HEK293 (cell line): ENCODE data around the gene MAPK12.

Experiments
- CTCF ChIA-PET: fragments of 350-600 bp; formaldehyde crosslinking; extraction: SDS; loops from one replicate; lab custom pipeline; 2021; ENCODE audit warnings: antibody characterized with exemption; lab: Yijun Ruan, JAX
- POLR2A ChIA-PET: fragments of 300-600 bp; formaldehyde crosslinking; extraction: SDS; loops from one replicate; lab custom pipeline; 2020; ENCODE audit warnings: antibody characterized with exemption, inconsistent platforms; lab: Yijun Ruan, JAX
- H3K27ac ChIP-seq: fragments of 200-500 bp; sonication (Bioruptor generic); 2 replicates; pipeline ENCODE4 v1.5.1; 2014; ENCODE audit warnings: low read depth, low read length, control low read depth, inconsistent platforms; ENCODE audit errors: extremely low read depth
- H3K36me3 ChIP-seq, 2 experiments: fragments of 200-500 bp in 1 of 2; sonication (Bioruptor generic) in 1 of 2; 1 replicate in 1 of 2; 2 replicates in 1 of 2; pipeline ENCODE4 v1.5.1; 2014 to 2017; ENCODE audit warnings: inconsistent platforms in 2 of 2, low read length in 2 of 2; ENCODE audit not compliant: control insufficient read depth in 2 of 2, insufficient read depth in 1 of 2
- H3K4me1 ChIP-seq: fragments of 200-500 bp; sonication (Bioruptor generic); 2 replicates; pipeline ENCODE4 v1.5.1; 2014; ENCODE audit warnings: mild to moderate bottlenecking, low read length, inconsistent platforms; ENCODE audit not compliant: control insufficient read depth, insufficient read depth
- H3K4me3 ChIP-seq: 2 replicates; pipeline ENCODE4 v1.5.1; 2011; ENCODE audit warnings: low read depth, mild to moderate bottlenecking, control low read depth, low read length, moderate library complexity
- H3K9me3 ChIP-seq: fragments of 200-500 bp; sonication (Bioruptor generic); 2 replicates; pipeline ENCODE4 v1.5.1; 2014; ENCODE audit warnings: low read depth, low read length, inconsistent platforms; ENCODE audit not compliant: control insufficient read depth, insufficient read depth
- FEZF1 ChIP-seq: fragments of 450-650 bp; formaldehyde crosslinking; IDR thresholded peaks from 2 replicates; pipeline ENCODE4 v1.5.1; 2016; ENCODE audit warnings: missing biosample characterization, missing genetic modification characterization
- KLF7 ChIP-seq: fragments of 450-650 bp; formaldehyde crosslinking; IDR thresholded peaks from 2 replicates; pipeline ENCODE4 v1.5.1; 2016; ENCODE audit warnings: missing biosample characterization, missing genetic modification characterization, borderline replicate concordance
- RBAK ChIP-seq: fragments of 450-650 bp; formaldehyde crosslinking; IDR thresholded peaks from 2 replicates; pipeline ENCODE4 v1.5.1; 2016; ENCODE audit warnings: missing biosample characterization, missing genetic modification characterization
- SP2 ChIP-seq: fragments of 450-650 bp; formaldehyde crosslinking; IDR thresholded peaks from 2 replicates; pipeline ENCODE4 v1.5.1; 2016; ENCODE audit warnings: missing biosample characterization, missing genetic modification characterization
- SP3 ChIP-seq: fragments of 450-650 bp; formaldehyde crosslinking; IDR thresholded peaks from 2 replicates; pipeline ENCODE4 v1.5.1; 2016; ENCODE audit warnings: missing biosample characterization, missing genetic modification characterization
- TRIM28 ChIP-seq: IDR thresholded peaks from 2 replicates; pipeline ENCODE4 v1.6.1; 2011; ENCODE audit warnings: low read length, control low read depth, borderline replicate concordance
- ZBTB1 ChIP-seq: fragments of 450-650 bp; formaldehyde crosslinking; IDR thresholded peaks from 2 replicates; pipeline ENCODE4 v1.5.1; 2016; ENCODE audit warnings: missing biosample characterization, missing genetic modification characterization
- ZNF10 ChIP-seq: fragments of 450-650 bp; formaldehyde crosslinking; IDR thresholded peaks from 2 replicates; pipeline ENCODE4 v1.5.1; 2017; ENCODE audit warnings: missing biosample characterization, missing genetic modification characterization
- ZNF121 ChIP-seq: fragments of 450-650 bp; formaldehyde crosslinking; IDR thresholded peaks from 2 replicates; pipeline ENCODE4 v1.5.1; 2016; ENCODE audit warnings: missing biosample characterization, missing genetic modification characterization
- ZNF138 ChIP-seq: fragments of 450-650 bp; formaldehyde crosslinking; IDR thresholded peaks from 2 replicates; pipeline ENCODE4 v1.5.1; 2016; ENCODE audit warnings: missing biosample characterization, missing genetic modification characterization, borderline replicate concordance
- ZNF140 ChIP-seq: fragments of 450-650 bp; formaldehyde crosslinking; IDR thresholded peaks from 2 replicates; pipeline ENCODE4 v1.5.1; 2016; ENCODE audit warnings: missing biosample characterization, missing genetic modification characterization
- ZNF37A ChIP-seq: fragments of 450-650 bp; IDR thresholded peaks from 2 replicates; pipeline ENCODE4 v1.5.1; 2018; ENCODE audit warnings: missing biosample characterization, missing genetic modification characterization
- ZNF426 ChIP-seq: fragments of 450-650 bp; formaldehyde crosslinking; IDR thresholded peaks from 2 replicates; pipeline ENCODE4 v1.5.1; 2017; ENCODE audit warnings: missing biosample characterization, missing genetic modification characterization, mild to moderate bottlenecking, inconsistent platforms, moderate library complexity
- ZNF501 ChIP-seq: fragments of 450-650 bp; formaldehyde crosslinking; IDR thresholded peaks from 2 replicates; pipeline ENCODE4 v1.5.1; 2016; ENCODE audit warnings: missing biosample characterization, missing genetic modification characterization
- ZNF521 ChIP-seq: fragments of 450-650 bp; formaldehyde crosslinking; IDR thresholded peaks from 2 replicates; pipeline ENCODE4 v1.5.1; 2017; ENCODE audit warnings: missing biosample characterization, mild to moderate bottlenecking, missing genetic modification characterization
- ZNF561 ChIP-seq: fragments of 450-650 bp; IDR thresholded peaks from 2 replicates; pipeline ENCODE4 v1.5.1; 2018; ENCODE audit warnings: missing biosample characterization, missing genetic modification characterization, borderline replicate concordance
- ZNF621 ChIP-seq: fragments of 450-650 bp; formaldehyde crosslinking; IDR thresholded peaks from 2 replicates; pipeline ENCODE4 v1.5.1; 2017; ENCODE audit warnings: missing biosample characterization, missing genetic modification characterization
- ZNF777 ChIP-seq: fragments of 450-650 bp; formaldehyde crosslinking; IDR thresholded peaks from 2 replicates; pipeline ENCODE4 v1.5.1; 2017; ENCODE audit warnings: missing biosample characterization, missing genetic modification characterization, borderline replicate concordance
- TF ChIP-seq, protein P1 (sequence below): fragments of 450-650 bp; formaldehyde crosslinking; IDR thresholded peaks from 2 replicates; pipeline ENCODE4 v1.5.1; 2016; ENCODE audit warnings: missing biosample characterization, missing genetic modification characterization, low read depth
- TF ChIP-seq, protein P2 (sequence below): fragments of 450-650 bp; formaldehyde crosslinking; IDR thresholded peaks from 2 replicates; pipeline ENCODE4 v1.5.1; 2016; ENCODE audit warnings: missing biosample characterization, missing genetic modification characterization
- TF ChIP-seq, protein P3 (sequence below): fragments of 450-650 bp; formaldehyde crosslinking; IDR thresholded peaks from 2 replicates; pipeline ENCODE4 v1.5.1; 2016; ENCODE audit warnings: missing biosample characterization, missing genetic modification characterization
- TF ChIP-seq, protein P4 (sequence below): fragments of 450-650 bp; formaldehyde crosslinking; conservative IDR thresholded peaks from 2 replicates; pipeline ENCODE4 v1.5.1; 2016; ENCODE audit warnings: low read depth, missing biosample characterization, missing genetic modification characterization

MAPK12 gene

DNA sequence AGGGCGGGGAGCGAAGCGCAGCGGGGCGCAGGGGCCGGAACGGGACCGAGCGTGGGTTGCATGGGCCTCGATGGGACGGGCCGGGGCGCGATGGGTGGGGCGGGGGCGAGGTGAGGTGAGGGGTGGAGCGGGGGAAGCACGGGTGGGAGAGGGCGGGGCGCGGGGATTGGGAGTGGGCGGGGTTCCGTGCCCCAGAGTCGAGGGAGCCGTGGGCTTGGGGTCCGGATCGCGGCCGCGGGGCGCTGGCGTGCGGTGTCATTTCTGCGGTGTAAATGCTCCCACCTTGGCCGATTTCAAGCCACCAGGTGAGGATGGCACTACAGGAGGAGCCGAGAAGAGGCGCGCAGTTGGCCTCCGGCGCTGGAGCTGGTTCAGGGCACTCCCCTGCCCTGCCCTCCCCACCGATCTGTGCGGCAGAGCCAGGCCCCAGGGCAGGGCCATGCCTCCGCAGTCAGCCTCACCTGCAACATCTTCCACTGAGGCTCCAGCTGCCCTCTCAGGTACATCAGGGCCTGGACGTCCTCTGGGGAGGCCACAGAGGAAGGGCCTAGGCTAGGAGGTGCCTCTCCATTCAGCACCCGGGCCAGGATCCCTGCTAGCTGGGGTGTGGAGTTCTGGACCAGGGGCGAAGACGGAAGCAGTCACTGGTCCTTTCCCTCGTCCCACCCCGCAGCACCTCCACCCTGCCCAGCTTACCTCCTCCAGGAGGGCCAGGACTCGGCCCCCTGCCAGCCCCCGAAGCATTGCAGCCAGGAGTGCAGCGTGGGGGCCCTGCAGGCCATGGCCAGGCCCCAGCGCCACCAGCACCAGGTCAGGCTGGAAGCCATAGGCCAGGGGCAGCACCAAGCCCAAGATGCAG lies 16.0 kb downstream of the MAPK12 start (continued):
- TF ChIP-seq, protein P1, sequence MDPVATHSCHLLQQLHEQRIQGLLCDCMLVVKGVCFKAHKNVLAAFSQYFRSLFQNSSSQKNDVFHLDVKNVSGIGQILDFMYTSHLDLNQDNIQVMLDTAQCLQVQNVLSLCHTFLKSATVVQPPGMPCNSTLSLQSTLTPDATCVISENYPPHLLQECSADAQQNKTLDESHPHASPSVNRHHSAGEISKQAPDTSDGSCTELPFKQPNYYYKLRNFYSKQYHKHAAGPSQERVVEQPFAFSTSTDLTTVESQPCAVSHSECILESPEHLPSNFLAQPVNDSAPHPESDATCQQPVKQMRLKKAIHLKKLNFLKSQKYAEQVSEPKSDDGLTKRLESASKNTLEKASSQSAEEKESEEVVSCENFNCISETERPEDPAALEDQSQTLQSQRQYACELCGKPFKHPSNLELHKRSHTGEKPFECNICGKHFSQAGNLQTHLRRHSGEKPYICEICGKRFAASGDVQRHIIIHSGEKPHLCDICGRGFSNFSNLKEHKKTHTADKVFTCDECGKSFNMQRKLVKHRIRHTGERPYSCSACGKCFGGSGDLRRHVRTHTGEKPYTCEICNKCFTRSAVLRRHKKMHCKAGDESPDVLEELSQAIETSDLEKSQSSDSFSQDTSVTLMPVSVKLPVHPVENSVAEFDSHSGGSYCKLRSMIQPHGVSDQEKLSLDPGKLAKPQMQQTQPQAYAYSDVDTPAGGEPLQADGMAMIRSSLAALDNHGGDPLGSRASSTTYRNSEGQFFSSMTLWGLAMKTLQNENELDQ (tag by site-specific recombination), result no peak
- no peak for TF ChIP-seq ZNF621 (tag by site-specific recombination)
- TF ChIP-seq, protein P2, sequence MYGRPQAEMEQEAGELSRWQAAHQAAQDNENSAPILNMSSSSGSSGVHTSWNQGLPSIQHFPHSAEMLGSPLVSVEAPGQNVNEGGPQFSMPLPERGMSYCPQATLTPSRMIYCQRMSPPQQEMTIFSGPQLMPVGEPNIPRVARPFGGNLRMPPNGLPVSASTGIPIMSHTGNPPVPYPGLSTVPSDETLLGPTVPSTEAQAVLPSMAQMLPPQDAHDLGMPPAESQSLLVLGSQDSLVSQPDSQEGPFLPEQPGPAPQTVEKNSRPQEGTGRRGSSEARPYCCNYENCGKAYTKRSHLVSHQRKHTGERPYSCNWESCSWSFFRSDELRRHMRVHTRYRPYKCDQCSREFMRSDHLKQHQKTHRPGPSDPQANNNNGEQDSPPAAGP (tag by site-specific recombination), result 0 out of 2 replicates have a peak, but pooled peaks have one; percentile 11
- no peak for TF ChIP-seq ZNF37A (tag by site-specific recombination)
- TF ChIP-seq, protein P3, sequence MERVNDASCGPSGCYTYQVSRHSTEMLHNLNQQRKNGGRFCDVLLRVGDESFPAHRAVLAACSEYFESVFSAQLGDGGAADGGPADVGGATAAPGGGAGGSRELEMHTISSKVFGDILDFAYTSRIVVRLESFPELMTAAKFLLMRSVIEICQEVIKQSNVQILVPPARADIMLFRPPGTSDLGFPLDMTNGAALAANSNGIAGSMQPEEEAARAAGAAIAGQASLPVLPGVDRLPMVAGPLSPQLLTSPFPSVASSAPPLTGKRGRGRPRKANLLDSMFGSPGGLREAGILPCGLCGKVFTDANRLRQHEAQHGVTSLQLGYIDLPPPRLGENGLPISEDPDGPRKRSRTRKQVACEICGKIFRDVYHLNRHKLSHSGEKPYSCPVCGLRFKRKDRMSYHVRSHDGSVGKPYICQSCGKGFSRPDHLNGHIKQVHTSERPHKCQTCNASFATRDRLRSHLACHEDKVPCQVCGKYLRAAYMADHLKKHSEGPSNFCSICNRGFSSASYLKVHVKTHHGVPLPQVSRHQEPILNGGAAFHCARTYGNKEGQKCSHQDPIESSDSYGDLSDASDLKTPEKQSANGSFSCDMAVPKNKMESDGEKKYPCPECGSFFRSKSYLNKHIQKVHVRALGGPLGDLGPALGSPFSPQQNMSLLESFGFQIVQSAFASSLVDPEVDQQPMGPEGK (tag by site-specific recombination), result peak; percentile 55
- no peak for TF ChIP-seq ZNF426 (tag by site-specific recombination)
- TF ChIP-seq RBAK, result no peak
- TF ChIP-seq ZNF121 (tag by site-specific recombination), result no peak
- no peak for TF ChIP-seq ZNF561 (tag by site-specific recombination)
- no peak for TF ChIP-seq FEZF1 (tag by site-specific recombination)
- TF ChIP-seq TRIM28, result no peak
- TF ChIP-seq, all 188 proteins: peak for 15

DNA sequence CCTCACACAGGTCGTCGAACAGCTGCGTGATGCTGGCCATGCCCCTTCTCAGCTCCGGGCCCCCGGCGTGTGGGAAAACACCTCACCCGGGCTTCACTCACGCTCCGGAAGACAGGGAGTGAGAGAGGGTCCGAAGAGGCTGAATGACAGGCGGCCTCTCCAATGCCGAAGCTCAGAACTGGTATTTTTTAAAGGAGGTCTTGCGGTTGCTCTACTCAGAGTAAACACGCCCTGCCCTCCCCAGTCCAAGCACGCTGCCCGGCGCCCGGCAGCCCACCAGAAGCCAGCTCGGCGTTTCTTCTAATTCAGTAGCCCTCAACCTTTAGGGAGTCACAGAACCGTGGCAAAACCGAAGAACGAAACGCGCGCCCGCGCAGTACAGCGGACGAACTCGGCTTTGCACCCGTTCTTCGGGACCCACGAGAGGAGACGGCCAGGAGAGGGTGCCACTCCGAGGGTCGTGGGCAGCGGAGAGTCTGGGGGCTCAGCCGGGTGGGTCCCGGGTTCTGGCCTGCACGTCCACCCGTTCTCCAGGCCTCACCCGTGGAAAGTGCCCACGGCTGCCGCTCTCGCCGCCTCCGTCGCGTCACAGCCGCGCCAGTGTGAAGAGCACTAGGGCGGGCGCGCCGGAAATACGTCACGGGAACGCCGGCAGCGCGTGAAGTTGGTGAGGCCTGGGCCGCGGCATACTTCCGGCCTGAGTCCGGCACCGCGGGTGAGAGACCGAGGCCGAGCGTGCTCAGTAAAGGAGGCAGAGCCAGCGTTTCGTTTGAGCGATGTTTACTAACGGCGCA lies 16.9 kb downstream of the MAPK12 start, which contains the start of gene TUBGCP6:
Gene TUBGCP6 (minus strand): TSS at position 604 of the 794 bp plus-strand sequence. CDS start 564 bp downstream, at position 40.
- POLR2A ChIA-PET, result interaction anchor here (0.6 to 2.2 kb wide), 14 partner anchors 11 to 382 kb away, joined by 3 to 7 read pairs (median 4); partner anchors contain the start of genes DENND6B, LMF2, NCAPH2 and PLXNB2
- Histone ChIP-seq H3K36me3 (peaks cover 14 to 51% of the 10 kb centered on the region in 2 experiments; a peak in 2 of 3 replicates), H3K27ac (peak within 1 kb of the TSS; percentile 87)
- TF ChIP-seq ZBTB1 (tag by site-specific recombination), result no peak
- peak; percentile 89 for TF ChIP-seq SP3 (tag by site-specific recombination)
- peak; percentile 92 for TF ChIP-seq SP2
- TF ChIP-seq ZNF10 (tag by site-specific recombination), result peak; percentile 45; the same call in 1 of the 2 replicates
- peak; percentile 88; the same call in 1 of the 2 replicates for TF ChIP-seq ZNF501
- TF ChIP-seq ZNF777, result no peak
- TF ChIP-seq ZNF521, result no peak
- no peak for TF ChIP-seq ZNF140 (tag by site-specific recombination)
- TF ChIP-seq, protein P4, sequence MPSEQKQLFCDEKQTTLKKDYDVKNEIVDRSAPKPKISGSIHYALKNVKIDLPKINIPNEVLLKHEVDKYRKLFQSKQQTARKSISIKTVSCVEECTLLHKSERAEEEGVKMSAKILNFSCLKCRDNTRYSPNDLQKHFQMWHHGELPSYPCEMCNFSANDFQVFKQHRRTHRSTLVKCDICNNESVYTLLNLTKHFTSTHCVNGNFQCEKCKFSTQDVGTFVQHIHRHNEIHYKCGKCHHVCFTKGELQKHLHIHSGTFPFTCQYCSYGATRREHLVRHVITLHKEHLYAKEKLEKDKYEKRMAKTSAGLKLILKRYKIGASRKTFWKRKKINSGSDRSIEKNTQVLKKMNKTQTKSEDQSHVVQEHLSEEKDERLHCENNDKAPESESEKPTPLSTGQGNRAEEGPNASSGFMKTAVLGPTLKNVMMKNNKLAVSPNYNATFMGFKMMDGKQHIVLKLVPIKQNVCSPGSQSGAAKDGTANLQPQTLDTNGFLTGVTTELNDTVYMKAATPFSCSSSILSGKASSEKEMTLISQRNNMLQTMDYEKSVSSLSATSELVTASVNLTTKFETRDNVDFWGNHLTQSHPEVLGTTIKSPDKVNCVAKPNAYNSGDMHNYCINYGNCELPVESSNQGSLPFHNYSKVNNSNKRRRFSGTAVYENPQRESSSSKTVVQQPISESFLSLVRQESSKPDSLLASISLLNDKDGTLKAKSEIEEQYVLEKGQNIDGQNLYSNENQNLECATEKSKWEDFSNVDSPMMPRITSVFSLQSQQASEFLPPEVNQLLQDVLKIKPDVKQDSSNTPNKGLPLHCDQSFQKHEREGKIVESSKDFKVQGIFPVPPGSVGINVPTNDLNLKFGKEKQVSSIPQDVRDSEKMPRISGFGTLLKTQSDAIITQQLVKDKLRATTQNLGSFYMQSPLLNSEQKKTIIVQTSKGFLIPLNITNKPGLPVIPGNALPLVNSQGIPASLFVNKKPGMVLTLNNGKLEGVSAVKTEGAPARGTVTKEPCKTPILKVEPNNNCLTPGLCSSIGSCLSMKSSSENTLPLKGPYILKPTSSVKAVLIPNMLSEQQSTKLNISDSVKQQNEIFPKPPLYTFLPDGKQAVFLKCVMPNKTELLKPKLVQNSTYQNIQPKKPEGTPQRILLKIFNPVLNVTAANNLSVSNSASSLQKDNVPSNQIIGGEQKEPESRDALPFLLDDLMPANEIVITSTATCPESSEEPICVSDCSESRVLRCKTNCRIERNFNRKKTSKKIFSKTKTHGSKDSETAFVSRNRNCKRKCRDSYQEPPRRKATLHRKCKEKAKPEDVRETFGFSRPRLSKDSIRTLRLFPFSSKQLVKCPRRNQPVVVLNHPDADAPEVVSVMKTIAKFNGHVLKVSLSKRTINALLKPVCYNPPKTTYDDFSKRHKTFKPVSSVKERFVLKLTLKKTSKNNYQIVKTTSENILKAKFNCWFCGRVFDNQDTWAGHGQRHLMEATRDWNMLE (tag by site-specific recombination), result peak; percentile 72
- no peak for TF ChIP-seq ZNF138 (tag by site-specific recombination)
- TF ChIP-seq KLF7 (tag by site-specific recombination), result peak; percentile 62; the same call in 1 of the 2 replicates

More for the DNA sequence above, 16.9 kb downstream of the MAPK12 start, which contains the start of gene TUBGCP6:
- Histone ChIP-seq H3K4me1 (peaks cover 3% of the 10 kb centered on the region; the same call in 1 of the 2 replicates), H3K4me3 (peak within 1 kb of the TSS; percentile 97), H3K9me3 (no peaks in the 10 kb centered on the region)
- CTCF ChIA-PET, result interaction anchor here (0.7 to 2.0 kb wide), 5 partner anchors 12 to 97 kb away, joined by 3 to 13 read pairs (median 4); partner anchors contain the start of gene PLXNB2
